Kidney tubule cell (primary cell): Measurements from ENCODE around the gene FCHO1.

ENCODE experiments used
- DNase-seq: peaks from one replicate; pipeline ENCODE4 v3.0.0-alpha.2; 2018; ENCODE audit warnings: low spot score

FCHO1 gene

DNA sequence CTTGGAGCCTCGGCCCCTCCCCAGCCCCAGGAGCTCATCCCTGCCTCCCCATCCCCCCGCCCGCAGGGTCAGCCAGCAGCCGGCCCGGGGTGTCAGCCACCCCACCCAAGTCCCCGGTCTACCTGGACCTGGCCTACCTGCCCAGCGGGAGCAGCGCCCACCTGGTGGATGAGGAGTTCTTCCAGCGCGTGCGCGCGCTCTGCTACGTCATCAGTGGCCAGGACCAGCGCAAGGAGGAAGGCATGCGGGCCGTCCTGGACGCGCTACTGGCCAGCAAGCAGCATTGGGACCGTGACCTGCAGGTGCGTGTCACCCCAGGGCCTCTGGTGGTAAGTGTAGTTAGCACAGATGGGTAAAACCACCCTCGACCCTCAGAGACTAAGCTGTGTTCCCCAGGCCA lies 18.1 kb upstream of the FCHO1 start:
- no peak for DNase-seq

GRCh38 chr19:17734146-17734545 lies 17.1 kb upstream of the FCHO1 start:
- no peak for DNase-seq

GRCh38 chr19:17735410-17735809 lies 15.9 kb upstream of the FCHO1 start:
- no peak for DNase-seq

DNA sequence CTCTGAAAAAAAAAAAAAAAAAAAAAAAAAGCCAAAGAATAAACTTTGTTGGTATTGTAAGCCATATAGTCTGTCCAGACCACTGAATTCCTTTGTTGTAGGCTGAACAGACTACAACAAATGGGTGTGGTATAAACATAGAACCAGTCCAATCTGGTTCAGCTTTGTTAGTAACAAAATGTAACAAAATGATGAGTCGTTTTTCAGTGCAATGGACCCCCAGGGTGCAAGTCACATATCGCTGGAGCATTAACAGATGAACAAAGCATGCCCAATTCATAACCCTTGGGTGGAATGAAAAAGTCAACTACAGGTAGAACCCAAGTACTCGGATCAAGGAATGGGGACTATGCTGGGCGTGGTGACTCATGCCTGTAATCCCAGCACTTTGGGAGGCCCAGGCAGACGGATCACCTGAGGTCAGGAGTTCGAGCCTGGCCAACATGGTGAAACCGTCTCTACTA lies 13.6 kb upstream of the FCHO1 start:
- DNase-seq: peak; percentile 60

DNA sequence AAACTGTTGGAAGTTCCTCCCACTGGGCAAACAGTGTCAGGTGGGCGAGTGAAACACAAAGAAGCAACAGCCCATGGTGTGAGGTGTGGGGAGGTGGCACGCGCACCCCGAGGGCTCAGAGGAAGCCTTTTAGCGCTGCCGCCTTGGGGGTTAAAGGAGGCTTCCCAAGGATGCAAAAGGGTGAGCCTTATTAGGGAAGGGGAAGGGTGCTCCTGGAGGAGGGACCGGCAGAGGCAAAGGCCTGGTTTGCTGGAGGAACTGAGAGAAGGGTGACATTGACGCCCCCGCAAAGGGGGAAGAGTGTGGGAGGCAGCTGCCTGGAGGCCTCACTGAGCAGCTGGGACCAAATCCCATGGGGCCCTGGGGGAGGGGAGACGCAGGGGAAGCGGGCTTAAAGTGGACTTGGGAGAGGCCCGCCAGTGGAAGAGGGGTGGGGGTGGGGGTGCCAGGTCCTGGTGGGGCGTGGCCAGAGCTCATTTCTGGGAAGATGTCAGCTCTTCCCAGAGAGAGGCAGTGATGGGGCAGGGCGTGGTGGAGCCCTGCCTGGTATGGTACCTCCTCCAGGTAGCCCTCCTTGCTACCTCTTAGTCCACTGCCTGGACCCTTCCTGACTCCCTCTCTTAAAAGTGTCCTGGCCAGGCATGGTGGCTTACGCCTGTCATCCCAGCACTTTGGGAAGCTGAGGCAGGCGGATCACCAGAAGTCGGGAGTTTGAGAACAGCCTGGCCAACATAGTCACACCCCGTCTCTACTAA lies 12.0 kb upstream of the FCHO1 start:
- no peak for DNase-seq

GRCh38 chr19:17741456-17741855 lies 9.8 kb upstream of the FCHO1 start:
- no peak for DNase-seq

- DNase-seq: peak; percentile 46
Observed at GRCh38 chr19:17743874-17744580, 7.2 kb upstream of the FCHO1 start.

DNA sequence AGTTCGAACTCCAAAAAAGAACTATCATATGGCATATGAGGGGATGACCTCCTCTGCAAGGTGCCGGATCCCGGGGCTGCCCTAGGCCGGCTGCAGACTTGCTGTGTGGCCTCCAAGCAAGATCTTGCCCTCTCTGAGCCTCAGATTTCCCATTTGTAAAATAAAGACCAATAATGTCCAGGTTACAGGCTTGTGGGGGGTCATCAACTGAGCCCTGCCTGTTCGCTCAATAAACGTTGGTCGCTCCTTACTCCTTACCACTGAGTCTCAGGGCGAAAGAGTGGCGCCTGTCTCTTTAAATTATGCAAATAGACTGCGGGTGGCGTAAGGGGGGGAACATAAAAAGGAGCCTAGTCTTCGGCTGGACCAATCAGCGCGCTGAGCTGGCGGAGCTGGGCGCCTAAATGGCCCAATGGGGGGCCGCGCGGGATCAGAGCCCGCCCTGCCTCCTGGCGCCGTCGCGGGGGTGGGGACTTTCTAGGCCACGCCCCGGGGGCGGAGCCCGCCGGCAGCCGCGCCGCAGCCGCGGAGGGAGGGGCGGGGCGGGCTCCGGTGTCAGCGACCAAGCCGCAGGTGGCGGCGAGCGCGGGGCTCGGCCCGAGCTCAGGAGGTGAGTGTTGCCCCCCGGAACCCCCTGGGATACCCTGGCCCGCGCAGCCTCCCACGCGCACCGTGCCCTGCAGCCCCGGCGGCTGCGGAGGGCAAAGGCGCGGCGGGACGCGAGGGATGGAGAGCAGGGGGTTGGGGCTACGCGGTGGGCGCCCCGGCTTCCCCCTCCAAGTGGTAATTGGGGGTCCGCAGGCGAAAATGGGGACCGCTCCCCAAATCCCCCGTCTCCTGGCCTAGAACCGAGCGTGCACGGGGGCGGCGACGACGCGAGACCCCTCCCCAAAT lies 3.8 kb upstream of the FCHO1 start:
- DNase-seq: peak; percentile 91

GRCh38 chr19:17748884-17749638 lies 2.2 kb upstream of the FCHO1 start:
- no peak for DNase-seq

GRCh38 chr19:17749912-17750317 lies 1.4 kb upstream of the FCHO1 start:
- DNase-seq: no peak

- no peak for DNase-seq
Observed at GRCh38 chr19:17751912-17752273, 616 bp downstream of the FCHO1 start.

GRCh38 chr19:17752865-17753639 lies 1.8 kb downstream of the FCHO1 start:
- DNase-seq: no peak

DNA sequence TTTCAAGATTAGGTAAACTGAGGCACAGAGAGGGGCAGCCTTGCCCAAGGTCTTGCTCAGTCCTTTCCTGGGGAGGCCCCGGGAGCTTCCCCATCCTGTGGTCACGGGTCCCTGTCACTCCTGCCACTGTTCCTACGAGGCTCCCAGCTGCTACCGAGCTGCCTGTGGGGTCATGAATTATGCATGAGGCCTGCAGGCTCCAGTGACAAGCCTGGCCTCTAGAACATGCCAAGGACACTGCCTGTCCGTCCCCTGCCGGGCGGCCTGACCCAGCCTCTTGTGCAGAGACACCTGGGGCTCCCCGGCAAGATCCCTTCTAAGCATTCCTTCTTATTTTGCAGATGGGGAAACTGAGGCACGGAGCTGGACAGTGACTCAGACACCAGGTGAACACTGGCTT lies 2.7 kb downstream of the FCHO1 start:
- peak; percentile 26 for DNase-seq

GRCh38 chr19:17754634-17755442 lies 3.6 kb downstream of the FCHO1 start:
- no peak for DNase-seq

DNA sequence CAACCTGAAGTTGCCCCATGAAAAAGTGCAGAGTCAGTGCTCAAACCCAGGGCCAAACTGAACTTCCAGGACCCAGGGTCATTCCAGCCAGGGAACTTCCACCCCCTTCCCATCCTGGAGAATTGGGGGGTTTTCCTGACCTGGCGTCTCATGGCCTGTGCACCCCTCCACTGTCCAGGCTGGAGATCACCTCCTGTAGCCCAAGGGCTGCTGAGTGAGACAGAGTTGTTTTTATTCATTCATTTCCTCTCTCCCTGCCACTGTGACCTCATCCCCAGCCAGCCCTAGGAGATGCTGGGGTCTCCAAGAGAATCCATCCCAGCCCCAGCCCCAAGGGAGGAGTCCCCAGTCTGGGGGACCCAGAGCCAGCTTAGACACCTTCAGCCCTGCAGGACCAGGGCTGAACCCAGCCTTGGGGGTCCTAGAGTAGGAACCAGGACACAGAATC lies 4.2 kb downstream of the FCHO1 start:
- no peak for DNase-seq

- DNase-seq: peak; percentile 21
Observed at GRCh38 chr19:17755977-17756670, 4.8 kb downstream of the FCHO1 start.

GRCh38 chr19:17757125-17757524 lies 5.8 kb downstream of the FCHO1 start:
- peak; percentile 50 for DNase-seq

DNA sequence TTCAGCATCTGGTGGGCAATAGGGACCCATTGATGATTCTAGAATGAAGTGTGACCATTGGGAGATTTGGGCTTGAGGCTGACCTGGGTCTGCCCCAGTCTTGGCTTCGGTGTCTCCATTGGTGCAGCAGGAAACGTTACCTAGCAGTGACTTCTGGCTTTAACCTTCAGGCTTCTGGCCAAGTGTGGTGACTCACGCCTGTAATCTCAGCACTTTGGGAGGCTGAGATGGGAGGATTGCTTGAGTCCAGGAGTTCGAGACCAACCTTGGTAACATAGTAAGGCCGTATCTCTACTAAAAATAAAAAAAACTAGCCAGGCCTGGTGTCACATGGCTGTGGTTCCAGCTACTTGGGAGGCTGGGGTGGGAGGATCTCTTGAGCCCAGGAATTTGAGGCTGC lies 7.2 kb downstream of the FCHO1 start:
- no peak for DNase-seq

GRCh38 chr19:17761148-17761547 lies 9.9 kb downstream of the FCHO1 start:
- DNase-seq: no peak
